GM21786 (cell line): ENCODE results near the gene CCDC82.
"Not testable (repeated sequence)": the region's sequence is repeated elsewhere in the genome, so short reads cannot be mapped to it uniquely, and the experiment has no call there.

Source experiments
- ATAC-seq: cut with Tn5 transposase; IDR thresholded peaks from one replicate; pipeline ENCODE4 v1.9.1; 2021; ENCODE audit not compliant: unreplicated experiment

The CCDC82 gene

DNA sequence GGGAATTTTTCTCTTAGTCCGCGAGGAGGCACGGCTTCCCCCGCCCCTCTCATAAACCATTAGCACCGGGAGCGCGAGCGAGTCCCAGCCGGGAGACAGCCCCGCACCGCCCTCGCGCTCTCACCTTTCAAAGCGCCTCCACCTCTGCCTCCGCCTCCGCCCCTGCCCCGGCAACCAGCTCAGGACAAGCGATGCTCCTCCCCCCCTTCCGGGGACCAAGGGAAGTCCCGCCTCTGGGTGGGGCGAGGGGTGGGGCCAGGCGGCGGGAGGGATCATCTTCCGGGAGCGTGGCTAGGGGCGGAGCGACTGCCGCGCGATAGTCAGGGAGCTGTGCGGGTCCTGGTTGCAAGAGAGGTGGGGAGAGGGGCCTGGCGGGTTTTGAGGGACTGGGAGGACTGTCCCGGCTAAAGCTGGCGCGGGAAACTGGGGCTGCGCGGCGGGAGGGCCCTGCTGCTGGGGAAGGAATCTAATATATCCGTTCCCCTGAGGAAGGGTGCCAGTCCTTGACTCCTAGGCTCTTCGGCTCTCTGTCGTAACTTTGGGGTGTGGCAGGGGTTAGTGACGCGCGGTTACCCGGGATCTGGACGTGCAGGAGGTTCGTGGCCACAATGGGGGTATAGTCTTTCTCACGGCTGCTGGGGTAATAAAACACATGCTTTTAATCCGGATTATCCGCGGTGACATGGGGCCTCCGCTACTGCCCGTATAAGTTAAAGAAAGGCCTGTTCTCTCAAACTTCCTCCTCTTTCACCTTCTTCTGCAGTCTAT, at the start of gene CCDC82, which contains the start of gene JRKL:
TSS of gene CCDC82 (minus strand) at position 193 of the 768 bp plus-strand sequence. CDS start 5,165 bp downstream, outside the sequence.
TSS of gene JRKL (plus strand) at position 294 of the 768 bp plus-strand sequence. CDS start 637 bp downstream, outside the sequence.
- peak; percentile 92 for ATAC-seq

GRCh38 chr11:96432654-96433053, 42.9 kb upstream of the CCDC82 start:
- ATAC-seq: not testable (repeated sequence)

GRCh38 chr11:96430668-96431067, 41.0 kb upstream of the CCDC82 start:
- ATAC-seq: no peak

DNA sequence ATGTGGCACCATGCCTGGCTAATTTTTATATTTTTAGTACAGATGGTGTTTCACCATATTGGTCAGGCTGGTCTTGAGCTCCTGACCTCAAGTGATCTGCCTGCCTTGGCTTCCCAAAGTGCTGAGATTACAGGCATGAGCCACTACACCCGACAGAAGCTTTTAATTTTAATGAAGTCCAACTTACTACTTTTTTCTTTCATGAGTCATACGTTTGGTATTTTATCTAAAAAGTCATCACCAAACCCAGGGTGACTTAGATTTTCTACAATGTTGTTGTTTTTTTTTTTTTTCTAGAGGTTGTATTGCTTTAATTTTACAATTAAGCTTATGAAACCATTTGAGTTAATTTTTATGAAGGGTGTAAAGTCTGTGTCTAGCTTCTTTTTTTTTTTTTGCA, 35.0 kb upstream of the CCDC82 start:
- no peak for ATAC-seq

GRCh38 chr11:96413408-96413807, 23.7 kb upstream of the CCDC82 start:
- ATAC-seq: no peak

- no peak for ATAC-seq
These were observed 23.2 kb upstream of the CCDC82 start for GRCh38 chr11:96412761-96413381.

DNA sequence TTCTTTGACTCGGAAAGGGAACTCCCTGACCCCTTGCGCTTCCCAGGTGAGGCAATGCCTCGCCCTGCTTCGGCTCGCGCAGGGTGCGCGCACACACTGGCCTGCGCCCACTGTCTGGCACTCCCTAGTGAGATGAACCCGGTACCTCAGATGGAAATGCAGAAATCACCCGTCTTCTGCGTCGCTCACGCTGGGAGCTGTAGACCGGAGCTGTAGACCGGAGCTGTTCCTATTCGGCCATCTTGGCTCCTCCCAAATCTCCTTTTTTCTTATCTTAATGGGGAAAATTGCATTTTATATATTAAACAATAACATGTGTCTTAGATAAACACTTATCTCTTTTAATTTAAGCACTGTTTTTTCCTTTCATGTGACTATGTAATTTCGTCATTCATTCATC, 21.7 kb upstream of the CCDC82 start:
- not testable (repeated sequence) for ATAC-seq

- no peak for ATAC-seq
These were observed 11.0 kb upstream of the CCDC82 start for GRCh38 chr11:96400697-96401096.

GRCh38 chr11:96397863-96398262, 8.2 kb upstream of the CCDC82 start:
- no peak for ATAC-seq

DNA sequence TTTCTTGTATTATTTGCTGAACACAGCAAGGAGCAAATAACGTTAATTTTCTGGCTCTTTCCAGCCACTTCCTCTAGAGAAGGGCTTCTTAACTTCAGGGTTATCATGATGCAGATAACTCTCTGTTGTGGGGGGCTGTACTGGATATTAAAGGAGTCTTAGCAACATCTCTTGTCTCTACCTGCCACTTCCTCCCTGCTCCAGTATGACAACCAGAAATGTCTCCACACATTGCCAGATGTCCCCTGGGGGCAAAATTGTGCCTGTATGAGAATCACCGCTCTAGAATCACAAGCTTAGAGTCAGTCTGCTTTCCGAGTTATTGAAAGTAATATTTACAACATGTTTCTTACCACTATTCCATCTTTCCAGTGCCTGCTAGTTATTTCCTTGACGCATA, 6.9 kb upstream of the CCDC82 start:
- ATAC-seq: no peak

DNA sequence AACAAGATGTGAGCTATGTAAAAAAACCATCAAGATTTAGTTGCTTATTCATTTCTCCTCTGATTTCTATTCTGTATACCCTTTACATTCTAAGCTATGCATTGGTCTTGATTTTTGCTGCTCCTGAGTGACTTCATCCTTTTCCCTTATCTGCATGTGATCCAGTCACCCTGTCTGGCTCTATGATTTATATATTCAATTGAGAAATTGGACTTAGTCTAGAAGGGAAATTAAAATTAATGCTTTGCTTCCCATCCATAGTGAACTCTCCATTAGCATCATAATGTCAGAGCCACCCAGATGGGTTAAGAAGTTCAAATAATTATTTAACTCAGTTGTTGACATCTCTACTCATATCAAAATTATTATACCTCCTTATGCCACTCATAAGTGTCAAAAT, 5.1 kb upstream of the CCDC82 start:
- ATAC-seq: no peak

DNA sequence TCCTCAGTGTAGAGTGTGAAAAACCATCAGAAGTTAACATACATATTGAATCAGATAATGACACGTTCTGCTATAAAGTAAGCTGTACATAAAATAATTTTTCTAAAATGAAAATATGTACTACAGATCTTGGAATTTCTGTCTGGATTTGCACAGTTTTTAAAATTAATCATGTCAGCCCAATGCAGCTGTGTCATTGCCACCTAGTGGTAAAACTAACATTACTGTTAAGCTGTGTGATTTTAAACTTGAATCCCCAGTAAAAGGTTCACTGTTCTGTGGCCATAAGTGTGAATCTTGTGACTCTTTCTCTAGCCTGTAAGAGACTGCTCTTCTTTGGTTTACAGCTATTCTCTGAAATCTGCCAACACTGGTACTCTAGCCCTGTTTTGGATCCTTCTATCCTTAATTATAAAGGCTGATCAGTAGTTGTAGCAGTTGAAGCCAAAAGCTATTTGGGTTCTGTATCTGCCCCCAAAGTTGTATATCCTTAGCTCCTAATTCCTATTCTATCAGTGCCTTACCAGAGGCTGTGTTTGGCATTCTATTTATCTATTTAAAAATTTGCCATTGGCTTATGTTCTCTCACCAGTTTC, 4.1 kb upstream of the CCDC82 start:
- ATAC-seq: no peak

DNA sequence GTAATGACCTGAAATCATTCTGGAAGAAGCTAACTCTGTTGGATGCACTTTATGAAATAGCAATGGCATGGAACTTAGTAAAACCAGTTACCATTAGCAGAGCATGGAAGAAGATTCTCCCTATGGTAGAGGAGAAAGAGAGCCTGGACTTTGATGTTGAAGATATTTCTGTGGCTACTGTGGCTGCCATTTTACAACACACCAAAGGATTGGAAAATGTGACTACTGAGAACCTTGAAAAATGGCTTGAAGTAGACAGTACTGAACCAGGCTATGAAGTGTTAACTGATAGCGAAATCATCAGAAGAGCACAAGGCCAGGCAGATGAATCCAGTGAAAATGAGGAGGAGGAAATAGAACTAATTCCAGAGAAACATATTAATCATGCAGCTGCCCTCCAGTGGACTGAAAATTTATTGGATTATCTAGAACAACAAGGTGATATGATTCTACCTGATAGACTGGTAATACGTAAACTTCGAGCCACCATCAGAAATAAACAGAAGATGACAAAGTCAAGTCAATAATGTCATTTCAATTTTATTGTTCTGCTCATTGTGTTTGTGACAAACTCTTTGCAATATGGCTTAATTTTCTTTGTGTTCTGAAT, 2.1 kb upstream of the CCDC82 start:
- ATAC-seq: no peak

DNA sequence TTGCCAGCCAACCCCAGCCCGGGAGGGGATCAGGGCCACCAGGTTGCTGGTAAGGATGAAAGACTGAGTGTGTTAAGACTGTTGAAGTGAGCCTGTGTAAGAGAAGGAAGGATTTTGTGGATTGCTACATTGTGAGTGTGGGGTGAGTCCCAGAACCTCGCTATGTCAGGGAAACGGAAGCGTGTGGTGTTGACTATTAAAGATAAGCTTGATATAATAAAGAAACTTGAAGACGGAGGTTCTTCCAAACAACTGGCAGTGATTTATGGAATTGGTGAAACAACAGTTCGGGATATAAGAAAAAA, 728 bp upstream of the CCDC82 start:
- no peak for ATAC-seq

- ATAC-seq: peak; percentile 49
These were observed 607 bp downstream of the CCDC82 start for GRCh38 chr11:96388891-96389719.

- ATAC-seq: no peak
These were observed 4.5 kb downstream of the CCDC82 start for GRCh38 chr11:96385187-96385586.

GRCh38 chr11:96384156-96384555, 5.6 kb downstream of the CCDC82 start:
- no peak for ATAC-seq

DNA sequence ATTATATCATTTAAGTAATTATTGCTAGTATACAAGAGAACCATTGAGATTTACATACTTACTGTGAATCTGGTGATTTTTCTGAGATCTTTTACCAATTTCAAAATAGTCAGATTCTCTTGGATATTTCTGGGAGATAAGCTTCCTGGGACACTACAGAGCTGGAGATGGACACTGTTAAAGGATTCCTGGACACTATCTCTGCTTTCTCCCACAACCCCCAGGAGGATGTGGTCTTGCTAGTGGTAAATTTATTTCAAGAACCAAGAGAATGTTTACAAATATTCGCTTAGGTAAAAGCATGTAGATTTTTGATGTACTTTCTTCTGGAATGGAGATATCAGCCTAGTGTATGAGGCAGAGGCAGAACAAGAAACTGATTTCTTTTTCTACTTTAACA, 12.9 kb downstream of the CCDC82 start:
- no peak for ATAC-seq

DNA sequence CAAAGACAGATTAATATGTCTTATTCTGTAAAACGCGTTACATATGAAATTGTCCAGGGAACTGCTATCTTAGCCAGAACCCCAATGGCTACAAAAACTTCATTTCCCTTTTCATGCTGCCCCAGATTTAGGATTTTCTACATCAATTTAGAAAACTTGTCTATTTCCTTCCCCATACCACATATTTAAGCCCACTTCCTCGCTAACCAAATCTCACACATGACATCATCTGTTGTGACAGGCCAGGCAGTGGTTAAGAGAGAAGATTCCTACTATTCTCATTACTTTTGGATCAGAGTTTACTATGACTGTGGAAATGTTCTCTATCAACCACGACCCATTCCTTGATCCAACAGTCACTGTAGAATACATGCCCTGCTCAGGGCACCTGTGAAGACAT, 15.9 kb downstream of the CCDC82 start:
- ATAC-seq: no peak

- ATAC-seq: no peak
These were observed 22.4 kb downstream of the CCDC82 start for GRCh38 chr11:96367342-96367741.

DNA sequence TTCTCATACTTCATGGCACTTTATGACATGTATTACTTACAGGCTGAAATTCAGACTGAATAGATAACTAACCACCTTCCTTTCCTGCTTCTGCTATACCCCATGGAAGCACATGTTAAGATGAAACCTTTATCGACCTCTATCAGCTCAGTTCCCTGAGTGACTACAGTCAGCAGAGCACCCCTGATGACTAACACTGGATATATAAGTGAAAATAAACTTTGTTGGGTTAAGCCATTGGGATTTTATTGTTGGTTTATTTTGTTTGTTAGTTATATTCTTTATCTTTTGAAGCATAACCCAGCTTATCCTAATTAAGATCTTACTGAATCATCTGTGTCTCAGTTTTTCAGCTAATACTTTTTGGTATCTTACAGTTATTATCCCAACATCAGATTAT, 23.7 kb downstream of the CCDC82 start:
- ATAC-seq: no peak
